Erythroblast (primary cell): ENCODE results near the gene BRD4.

ENCODE experiments used
- GATA1 ChIP-seq: IDR thresholded peaks from 2 replicates; pipeline ENCODE4 v1.6.1; 2011; ENCODE audit warnings: low read depth, mild to moderate bottlenecking, control low read depth, low read length, moderate library complexity
- POLR2A ChIP-seq: IDR thresholded peaks from 2 replicates; pipeline ENCODE4 v1.6.1; 2011; ENCODE audit warnings: mild to moderate bottlenecking, low read length

DNA sequence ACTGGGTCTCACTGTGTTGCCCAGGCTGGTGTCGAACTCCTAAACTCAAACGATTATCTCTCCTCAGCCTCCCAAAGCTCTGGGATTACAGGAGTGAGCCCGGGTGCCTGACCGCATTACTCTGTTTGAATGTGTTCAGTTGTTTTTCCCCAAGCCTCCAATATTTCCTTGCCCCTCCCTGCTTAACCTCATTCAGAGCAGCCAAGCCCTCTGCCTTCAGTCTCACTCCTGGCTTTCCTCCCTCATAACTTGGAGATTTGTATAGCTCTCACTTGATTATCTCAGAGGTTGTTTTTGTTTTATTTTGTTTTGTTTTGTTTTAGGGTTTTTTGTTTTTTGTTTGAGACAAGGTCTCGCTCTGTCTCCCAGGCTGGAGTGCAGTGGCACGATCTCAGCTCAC lies 111.5 kb downstream of the BRD4 start:
- TF ChIP-seq POLR2A: no peak
- TF ChIP-seq GATA1: no peak
